ENCODE data around the gene C5orf15. TPM values are rescaled to one million over a fixed set of nuclear protein-coding genes. Genes with fewer than 3 reads are reported as not detected.
"Not testable (repeated sequence)": the region's sequence is repeated elsewhere in the genome, so short reads cannot be mapped to it uniquely, and the experiment has no call there.

The C5orf15 gene
- total RNA-seq, 2 donors from 2014 or later: 24.0 to 29.2 TPM

DNA sequence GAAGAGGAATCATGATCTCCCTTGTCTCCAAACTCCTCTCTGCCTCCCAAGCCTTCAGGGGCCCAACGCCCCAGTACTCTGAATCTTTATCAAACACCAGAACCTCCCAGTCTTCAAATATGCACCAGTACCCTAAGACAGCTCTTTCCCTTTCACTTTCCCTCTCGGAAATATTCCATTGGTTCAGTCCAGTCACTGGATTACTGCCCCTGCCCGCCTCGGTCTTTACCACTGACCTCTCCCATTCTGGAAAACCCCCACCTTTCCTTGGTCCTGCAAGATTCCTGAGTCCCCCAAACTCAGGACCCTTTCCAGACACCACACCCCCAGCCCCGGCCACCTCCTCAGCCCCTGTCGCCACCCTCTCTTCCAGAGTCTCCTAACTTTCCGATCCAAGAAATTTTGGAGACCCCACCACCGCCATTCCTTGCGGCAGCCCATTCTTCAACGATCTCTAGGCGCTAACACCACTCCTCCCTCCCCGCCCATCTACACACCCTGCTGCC, 674 bp downstream of the C5orf15 start:
- intact Hi-C loops (cut with DNase I): no loop called here
- DNase-seq (ENCODE audit: low spot score): no peak

DNA sequence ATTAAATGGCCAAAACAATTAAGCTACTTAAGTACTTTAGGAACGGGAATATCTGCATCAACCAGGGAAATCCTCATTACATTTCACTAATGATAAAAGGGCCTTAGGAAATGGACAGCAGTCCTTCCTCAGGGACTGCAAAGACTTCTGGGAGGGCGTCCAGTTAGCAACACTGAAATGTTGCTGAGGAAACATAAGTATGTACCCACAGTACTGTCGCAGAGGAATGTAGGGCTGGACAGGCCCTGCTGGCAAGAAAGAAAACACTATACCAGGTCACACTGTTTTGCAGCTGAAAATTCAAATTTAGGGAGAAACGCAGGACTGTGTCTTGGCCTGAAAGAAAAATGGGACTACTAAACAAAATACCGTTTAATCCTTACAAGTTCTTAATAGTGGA, 1.3 kb downstream of the C5orf15 start:
- intact Hi-C loops (cut with DNase I): no loop called here
- no peak for DNase-seq (ENCODE audit: low spot score)

DNA sequence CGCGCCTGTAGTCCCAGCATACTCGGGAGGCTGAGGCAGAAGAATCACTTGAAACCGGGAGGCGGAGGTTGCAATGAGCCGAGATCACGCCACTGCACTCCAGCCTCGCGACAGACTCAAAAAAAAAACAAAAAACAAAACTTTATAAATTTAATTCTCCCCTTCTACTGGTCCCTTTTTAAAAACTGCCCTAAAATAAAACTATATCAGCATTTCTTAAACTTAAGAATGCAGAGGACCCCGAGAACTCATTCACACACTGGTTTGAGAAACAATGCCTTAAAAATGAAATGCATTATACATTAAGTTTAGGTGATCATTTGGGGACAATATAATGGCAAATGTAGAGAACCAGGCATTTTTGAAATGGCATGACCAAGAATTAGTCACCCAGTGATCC, 2.3 kb downstream of the C5orf15 start:
- DNase-seq (ENCODE audit: low spot score): no peak
- intact Hi-C loops (cut with DNase I): no loop called here

- no peak for DNase-seq (ENCODE audit: low spot score)
- intact Hi-C loops (cut with DNase I): no loop called here
Observed at GRCh38 chr5:133963493-133964128, 4.8 kb downstream of the C5orf15 start.

GRCh38 chr5:133962801-133963476, 5.5 kb downstream of the C5orf15 start:
- no peak for DNase-seq (ENCODE audit: low spot score)
- intact Hi-C loops (cut with DNase I): no loop called here

DNA sequence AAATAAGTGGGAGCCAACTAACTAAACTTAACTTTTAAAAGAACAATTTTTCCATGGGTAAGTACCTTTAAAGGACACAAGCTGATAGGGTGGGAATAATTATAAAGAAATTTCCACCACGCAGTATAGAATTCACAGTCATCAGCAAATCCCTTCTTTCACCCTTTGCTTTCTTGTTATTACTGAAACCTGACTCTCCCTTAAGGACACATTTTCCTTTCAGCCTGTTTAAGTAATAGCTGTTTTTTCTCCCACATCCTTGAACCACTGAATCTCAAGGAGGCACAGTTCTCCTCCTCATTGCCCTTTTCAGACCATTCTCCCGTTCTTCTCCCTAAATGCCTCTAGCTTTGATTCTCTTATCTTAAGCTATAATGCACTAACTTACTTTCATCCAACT, 6.3 kb downstream of the C5orf15 start:
- intact Hi-C loops (cut with DNase I): no loop called here
- no peak for DNase-seq (ENCODE audit: low spot score)

DNA sequence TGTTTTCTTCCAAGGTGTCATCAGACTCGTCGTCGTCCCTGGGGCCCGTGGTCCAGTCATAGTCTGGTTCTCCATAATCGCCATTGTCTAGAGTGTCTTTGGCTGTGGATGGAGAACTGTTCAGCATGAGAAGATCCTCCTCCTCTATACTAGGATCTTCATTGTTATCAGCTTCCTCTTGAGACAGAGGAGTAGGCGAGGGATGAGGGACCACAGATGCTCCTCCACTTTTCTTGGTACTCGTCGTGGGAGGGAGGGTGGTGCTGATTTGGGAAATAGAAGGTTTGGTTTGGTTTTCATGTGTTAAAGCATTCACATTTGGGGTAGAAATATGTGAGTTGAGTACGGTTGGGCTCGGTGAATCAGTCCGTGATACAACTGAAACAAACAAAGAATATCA, 8.8 kb downstream of the C5orf15 start:
- no peak for DNase-seq (ENCODE audit: low spot score)
- intact Hi-C loops (cut with DNase I): no loop called here

- DNase-seq (ENCODE audit: low spot score): no peak
- intact Hi-C loops (cut with DNase I): no loop called here
Observed at GRCh38 chr5:133957591-133957990, 10.8 kb downstream of the C5orf15 start.

DNA sequence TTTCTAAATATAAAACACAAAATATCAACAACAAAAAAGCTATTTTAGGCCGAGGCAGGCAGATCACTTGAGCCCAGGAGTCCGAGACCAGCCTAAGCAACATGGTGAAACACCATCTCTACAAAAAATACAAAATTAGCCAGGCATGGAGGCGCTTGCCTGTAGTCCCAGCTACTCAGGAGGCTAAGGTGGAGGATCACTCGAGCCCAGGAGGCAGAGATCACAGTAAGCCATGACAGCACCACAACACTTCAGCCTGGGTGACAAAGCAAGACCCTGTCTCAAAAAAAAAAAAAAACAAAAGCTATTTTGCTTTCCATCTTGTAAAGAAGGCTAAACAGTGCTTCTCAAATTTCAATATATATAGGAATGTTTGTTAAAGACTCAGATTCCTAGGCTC, 11.3 kb downstream of the C5orf15 start:
- DNase-seq (ENCODE audit: low spot score): no peak
- intact Hi-C loops (cut with DNase I): no loop called here

- intact Hi-C loops (cut with DNase I); DNase-seq (ENCODE audit: low spot score): not testable (repeated sequence)
Observed at GRCh38 chr5:133956196-133956595, 12.2 kb downstream of the C5orf15 start.

DNA sequence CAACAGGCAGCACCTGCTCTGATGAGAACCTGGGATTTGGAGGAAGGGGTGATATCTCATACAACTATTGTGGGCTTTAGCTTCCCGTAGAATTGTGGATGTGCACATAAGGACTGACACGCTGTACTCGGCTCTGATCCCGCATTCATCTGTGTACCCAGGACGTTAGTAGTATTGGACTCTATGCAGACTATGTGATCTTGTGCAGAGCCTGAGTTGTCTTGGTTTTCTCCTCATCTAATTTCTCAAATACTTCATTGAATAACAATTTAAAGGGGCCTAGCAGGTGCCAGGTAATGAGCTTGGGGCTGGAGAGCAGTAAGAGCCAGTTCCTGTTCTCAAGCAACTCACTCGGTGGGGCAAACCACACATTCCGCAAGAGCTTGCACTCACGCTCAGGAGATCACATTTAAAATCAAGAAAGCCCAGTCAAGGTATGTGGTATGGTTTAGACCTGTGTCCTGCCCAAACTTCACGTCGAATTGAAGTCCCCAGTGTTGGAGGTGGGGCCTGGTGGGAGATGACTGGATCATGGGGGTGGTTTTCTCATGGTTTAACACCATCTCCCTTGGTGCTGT, 14.8 kb downstream of the C5orf15 start:
- intact Hi-C loops (cut with DNase I): no loop called here
- DNase-seq (ENCODE audit: low spot score): no peak

GRCh38 chr5:133952729-133953567, 15.5 kb downstream of the C5orf15 start:
- intact Hi-C loops (cut with DNase I): no loop called here
- peak; percentile 85 for DNase-seq (ENCODE audit: low spot score)

GRCh38 chr5:133950821-133951612, 17.4 kb downstream of the C5orf15 start:
- intact Hi-C loops (cut with DNase I): no loop called here
- DNase-seq (ENCODE audit: low spot score): no peak

DNA sequence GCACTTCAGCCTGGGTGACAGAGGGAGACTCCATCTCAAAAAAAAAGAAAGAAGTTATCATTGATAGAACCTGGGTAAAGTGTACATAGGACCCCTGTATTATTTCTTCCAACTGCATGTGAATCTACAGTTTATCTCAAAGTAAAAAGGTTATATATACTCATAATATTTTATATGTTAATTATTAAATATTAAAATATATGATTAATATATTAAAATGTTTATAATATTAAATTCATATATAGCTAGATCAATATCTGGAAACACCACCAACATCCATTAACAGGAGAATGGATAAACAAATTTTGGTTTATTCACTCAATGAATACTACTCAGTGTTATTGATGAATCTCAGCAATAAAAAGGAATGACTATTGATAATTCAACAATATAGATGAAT, 19.7 kb downstream of the C5orf15 start:
- DNase-seq (ENCODE audit: low spot score): no peak
- intact Hi-C loops (cut with DNase I): no loop called here

- intact Hi-C loops (cut with DNase I): no loop called here
- DNase-seq (ENCODE audit: low spot score): no peak
Observed at GRCh38 chr5:133947431-133947841, 21.0 kb downstream of the C5orf15 start.

GRCh38 chr5:133945568-133945967, 22.9 kb downstream of the C5orf15 start:
- intact Hi-C loops (cut with DNase I): no loop called here
- DNase-seq (ENCODE audit: low spot score): no peak

GRCh38 chr5:133944263-133945185, 23.9 kb downstream of the C5orf15 start:
- peak; percentile 76 for DNase-seq (ENCODE audit: low spot score)
- intact Hi-C loops (cut with DNase I): no loop called here

- intact Hi-C loops (cut with DNase I): no loop called here
- peak; percentile 49 for DNase-seq (ENCODE audit: low spot score)
Observed at GRCh38 chr5:133943475-133943817, 25.0 kb downstream of the C5orf15 start.

All from posterior vena cava (tissue), 2 donors.